ENCODE measurements around the gene ADGRL3. TPM values are rescaled to one million over a fixed set of nuclear protein-coding genes. Genes with fewer than 3 reads are reported as not detected.
A peak's percentile ranks its signal among the peaks of the same experiment; 100 is the strongest.

Gene ADGRL3
- total RNA-seq, 1 donor from 2014 or later: 18.7 TPM

GRCh38 chr4:61739887-61740286 is 539.8 kb downstream of the ADGRL3 start:
- no peak for TF ChIP-seq CTCF (IDR thresholded peaks at IDR 0.05)
- peaks cover 2% of the 10 kb centered on the region for H3K4me1 Mint-ChIP-seq (ENCODE audit: unreplicated experiment)
- no peak overlapping the region for H3K4me3 Mint-ChIP-seq (ENCODE audit: unreplicated experiment)
- H3K9me3 Mint-ChIP-seq (ENCODE audit: unreplicated experiment): no peaks in the 10 kb centered on the region
- no peak for DNase-seq (ENCODE audit: extremely low spot score, unreplicated experiment)
- H3K27ac Mint-ChIP-seq (ENCODE audit: unreplicated experiment): no peak overlapping the region
- H3K36me3 Mint-ChIP-seq (ENCODE audit: unreplicated experiment): no peaks in the 10 kb centered on the region
- H3K27me3 Mint-ChIP-seq (ENCODE audit: unreplicated experiment): no peaks in the 10 kb centered on the region

GRCh38 chr4:61740886-61741285 is 540.8 kb downstream of the ADGRL3 start:
- Mint-ChIP-seq H3K4me3 (ENCODE audit: unreplicated experiment) (no peak overlapping the region), H3K4me1 (ENCODE audit: unreplicated experiment) (peaks cover 2% of the 10 kb centered on the region), H3K9me3 (ENCODE audit: unreplicated experiment) (peaks cover 3% of the 10 kb centered on the region), H3K36me3 (ENCODE audit: unreplicated experiment) (no peaks in the 10 kb centered on the region), H3K27ac (ENCODE audit: unreplicated experiment) (no peak overlapping the region), H3K27me3 (ENCODE audit: unreplicated experiment) (no peaks in the 10 kb centered on the region)
- no peak for DNase-seq (ENCODE audit: extremely low spot score, unreplicated experiment)
- no peak for TF ChIP-seq CTCF (IDR thresholded peaks at IDR 0.05)

GRCh38 chr4:61741327-61742096 is 541.4 kb downstream of the ADGRL3 start:
- Mint-ChIP-seq H3K27me3 (ENCODE audit: unreplicated experiment) (no peaks in the 10 kb centered on the region), H3K4me3 (ENCODE audit: unreplicated experiment) (no peak overlapping the region), H3K4me1 (ENCODE audit: unreplicated experiment) (peaks cover 2% of the 10 kb centered on the region), H3K36me3 (ENCODE audit: unreplicated experiment) (peaks cover 3% of the 10 kb centered on the region), H3K27ac (ENCODE audit: unreplicated experiment) (no peak overlapping the region), H3K9me3 (ENCODE audit: unreplicated experiment) (peaks cover 9% of the 10 kb centered on the region)
- TF ChIP-seq CTCF (IDR thresholded peaks at IDR 0.05): peak; percentile 45
- DNase-seq (ENCODE audit: extremely low spot score, unreplicated experiment): no peak

- H3K4me1 Mint-ChIP-seq (ENCODE audit: unreplicated experiment): no peaks in the 10 kb centered on the region
- peaks cover 3% of the 10 kb centered on the region for H3K36me3 Mint-ChIP-seq (ENCODE audit: unreplicated experiment)
- H3K4me3 Mint-ChIP-seq (ENCODE audit: unreplicated experiment): no peak overlapping the region
- peaks cover 10% of the 10 kb centered on the region for H3K9me3 Mint-ChIP-seq (ENCODE audit: unreplicated experiment)
- H3K27me3 Mint-ChIP-seq (ENCODE audit: unreplicated experiment): no peaks in the 10 kb centered on the region
- H3K27ac Mint-ChIP-seq (ENCODE audit: unreplicated experiment): no peak overlapping the region
- no peak for DNase-seq (ENCODE audit: extremely low spot score, unreplicated experiment)
- TF ChIP-seq CTCF (IDR thresholded peaks at IDR 0.05): no peak
These were observed 550.7 kb downstream of the ADGRL3 start for GRCh38 chr4:61750810-61751209.

- TF ChIP-seq CTCF (IDR thresholded peaks at IDR 0.05): no peak
- no peak for DNase-seq (ENCODE audit: extremely low spot score, unreplicated experiment)
- H3K9me3 Mint-ChIP-seq (ENCODE audit: unreplicated experiment): no peaks in the 10 kb centered on the region
- no peaks in the 10 kb centered on the region for H3K36me3 Mint-ChIP-seq (ENCODE audit: unreplicated experiment)
- H3K4me1 Mint-ChIP-seq (ENCODE audit: unreplicated experiment): no peaks in the 10 kb centered on the region
- H3K27me3 Mint-ChIP-seq (ENCODE audit: unreplicated experiment): no peaks in the 10 kb centered on the region
- H3K4me3 Mint-ChIP-seq (ENCODE audit: unreplicated experiment): no peak overlapping the region
- H3K27ac Mint-ChIP-seq (ENCODE audit: unreplicated experiment): no peak overlapping the region
These were observed 552.5 kb downstream of the ADGRL3 start for GRCh38 chr4:61752617-61753016.

Data from osteocyte (in vitro differentiated cells).